SK-N-SH (cell line): ENCODE results near the gene LIN7C. TPM values are rescaled to one million over a fixed set of nuclear protein-coding genes. Genes with fewer than 3 reads are reported as not detected.

ENCODE experiments used
- CTCF ChIA-PET: fragments of 300-600, 350-600 bp; formaldehyde crosslinking; extraction: SDS; loops from one replicate; lab custom pipeline; 2021; lab: Yijun Ruan, JAX
- POLR2A ChIA-PET: fragments of 350-600 bp; sonication (Branson Sonifier 250); formaldehyde crosslinking; extraction: SDS; loops from one replicate; lab custom pipeline; 2020; ENCODE audit warnings: antibody characterized with exemption, inconsistent platforms; lab: Yijun Ruan, JAX
- DNase-seq: peaks from one replicate; pipeline ENCODE4 v3.0.0; 2012
- H2AFZ ChIP-seq: fragments of 200-600 bp; sonication (generic); 2 replicates; pipeline ENCODE4 v1.8.1; 2016; ENCODE audit warnings: antibody characterized with exemption, mild to moderate bottlenecking, low read depth
- H3F3A ChIP-seq: fragments of 200-600 bp; sonication (generic); replicated peaks from 2 replicates; pipeline ENCODE3; 2016; ENCODE audit warnings: antibody characterized with exemption, mild to moderate bottlenecking; ENCODE audit not compliant: insufficient read depth
- H3K27ac ChIP-seq, 2 experiments: fragments of 200-500 bp in 1 of 2; fragments of 200-600 bp in 1 of 2; sonication (Bioruptor generic) in 1 of 2; sonication (generic), shearing (Covaris generic) in 1 of 2; 2 replicates each; pipeline versions ENCODE4 v1.5.1 to v1.6.1; 2014 to 2016; ENCODE audit warnings: low read depth in 2 of 2, inconsistent platforms in 1 of 2, low read length in 1 of 2, mild to moderate bottlenecking in 1 of 2, mixed read lengths in 1 of 2
- H3K27me3 ChIP-seq: fragments of 200-600 bp; sonication (generic), shearing (Covaris generic); 2 replicates; pipeline ENCODE4 v1.6.1; 2016; ENCODE audit warnings: mixed run types; ENCODE audit not compliant: insufficient read depth
- H3K36me3 ChIP-seq, 2 experiments: fragments of 200-500 bp in 1 of 2; fragments of 200-600 bp in 1 of 2; sonication (Bioruptor generic) in 1 of 2; sonication (generic) in 1 of 2; replicated peaks in 1 of 2; 2 replicates each; pipeline versions ENCODE3 to v1.5.1; 2014 to 2016; ENCODE audit warnings: low read length in 1 of 2, mild to moderate bottlenecking in 1 of 2; ENCODE audit not compliant: insufficient read depth in 2 of 2, control insufficient read depth in 1 of 2
- H3K4me1 ChIP-seq, 2 experiments: fragments of 200-500 bp in 1 of 2; fragments of 200-600 bp in 1 of 2; sonication (Bioruptor generic) in 1 of 2; sonication (generic), shearing (Covaris generic) in 1 of 2; 2 replicates each; pipeline versions ENCODE4 v1.5.1 to v1.6.1; 2014 to 2016; ENCODE audit warnings: low read depth in 1 of 2, low read length in 1 of 2, mixed run types in 1 of 2; ENCODE audit not compliant: insufficient read depth in 2 of 2, control insufficient read depth in 1 of 2
- H3K4me2 ChIP-seq: fragments of 200-600 bp; sonication (generic), shearing (Covaris generic); 2 replicates; pipeline ENCODE4 v1.6.1; 2017; ENCODE audit warnings: mixed run types
- H3K4me3 ChIP-seq, 2 experiments: fragments of 200-500 bp in 1 of 2; fragments of 200-600 bp in 1 of 2; sonication (Bioruptor generic) in 1 of 2; sonication (generic), shearing (Covaris generic) in 1 of 2; 2 replicates each; pipeline versions ENCODE4 v1.5.1 to v1.8.1; 2014 to 2016; ENCODE audit warnings: low read depth in 2 of 2, inconsistent platforms in 1 of 2, low read length in 1 of 2, mild to moderate bottlenecking in 1 of 2, mixed read lengths in 1 of 2, moderate library complexity in 1 of 2
- H3K79me2 ChIP-seq: fragments of 200-600 bp; sonication (generic); 2 replicates; pipeline ENCODE4 v1.8.1; 2017; ENCODE audit warnings: mild to moderate bottlenecking; ENCODE audit not compliant: insufficient read depth
- H3K9ac ChIP-seq: fragments of 200-600 bp; sonication (generic); 2 replicates; pipeline ENCODE4 v1.6.1; 2017; ENCODE audit warnings: mixed run types
- H3K9me2 ChIP-seq: fragments of 200-600 bp; sonication (generic); 2 replicates; pipeline ENCODE4 v1.6.1; 2017; ENCODE audit warnings: mixed run types
- H3K9me3 ChIP-seq: fragments of 200-600 bp; sonication (generic); 2 replicates; pipeline ENCODE4 v1.6.1; 2017; ENCODE audit warnings: mixed run types, mild to moderate bottlenecking, moderate library complexity
- H4K20me1 ChIP-seq: fragments of 200-600 bp; sonication (generic); 2 replicates; pipeline ENCODE4 v1.6.1; 2017; ENCODE audit warnings: mild to moderate bottlenecking, mixed run types; ENCODE audit not compliant: insufficient read depth
- CHD2 ChIP-seq: fragments of 150-350 bp; IDR thresholded peaks from 2 replicates; pipeline ENCODE4 v1.6.1; 2018; ENCODE audit warnings: low read length; ENCODE audit not compliant: partially characterized antibody
- ELF1 ChIP-seq: IDR thresholded peaks from 2 replicates; pipeline ENCODE4 v1.4.0; 2012
- EP300 ChIP-seq, 2 experiments: IDR thresholded peaks; 2 replicates each; pipeline versions ENCODE4 v1.4.0 to v1.6.1; 2012; ENCODE audit warnings: borderline replicate concordance in 1 of 2, low read depth in 1 of 2, low read length in 1 of 2
- FOSL2 ChIP-seq: IDR thresholded peaks from 2 replicates; pipeline ENCODE4 v1.4.0; 2012; ENCODE audit warnings: low read depth, mild to moderate bottlenecking, moderate library complexity, borderline replicate concordance
- FOXJ3 ChIP-seq: sonication (generic); formaldehyde crosslinking; IDR thresholded peaks from 2 replicates; pipeline ENCODE4 v1.5.1; 2020; ENCODE audit warnings: mild to moderate bottlenecking, missing genetic modification reagents
- FOXM1 ChIP-seq: IDR thresholded peaks from 2 replicates; pipeline ENCODE4 v1.4.0; 2012; ENCODE audit warnings: low read depth, mild to moderate bottlenecking
- GABPA ChIP-seq: IDR thresholded peaks from 2 replicates; pipeline ENCODE4 v1.4.0; 2012; ENCODE audit warnings: low read depth, mild to moderate bottlenecking
- GATA2 ChIP-seq: sonication (generic); formaldehyde crosslinking; IDR thresholded peaks from 2 replicates; pipeline ENCODE4 v1.5.0; 2020; ENCODE audit warnings: mild to moderate bottlenecking, missing genetic modification reagents
- IRF3 ChIP-seq: fragments of 150-350 bp; IDR thresholded peaks from 2 replicates; pipeline ENCODE4 v1.6.1; 2016; ENCODE audit warnings: mild to moderate bottlenecking, low read depth, low read length
- JUND ChIP-seq: IDR thresholded peaks from 2 replicates; pipeline ENCODE4 v1.4.0; 2012
- MEF2A ChIP-seq: IDR thresholded peaks from 2 replicates; pipeline ENCODE4 v1.4.0; 2012; ENCODE audit warnings: low read depth, borderline replicate concordance
- NFIC ChIP-seq: IDR thresholded peaks from 2 replicates; pipeline ENCODE4 v1.4.0; 2012; ENCODE audit warnings: borderline replicate concordance
- NRF1 ChIP-seq: IDR thresholded peaks from 2 replicates; pipeline ENCODE4 v1.6.1; 2012; ENCODE audit warnings: low read depth, mild to moderate bottlenecking, low read length
- PBX3 ChIP-seq: IDR thresholded peaks from 2 replicates; pipeline ENCODE4; 2012
- POLR2AphosphoS5 ChIP-seq: IDR thresholded peaks from 2 replicates; pipeline ENCODE4 v1.6.1; 2012; ENCODE audit warnings: low read depth, low read length
- RCOR1 ChIP-seq: fragments of 150-350 bp; IDR thresholded peaks from 2 replicates; pipeline ENCODE4 v1.6.1; 2017; ENCODE audit warnings: antibody characterized with exemption, low read length
- RFX5 ChIP-seq: IDR thresholded peaks from 2 replicates; pipeline ENCODE4 v1.6.1; 2012; ENCODE audit warnings: mild to moderate bottlenecking, improper control_type of control experiment, low read length
- RXRA ChIP-seq: IDR thresholded peaks from 2 replicates; pipeline ENCODE4 v1.4.0; 2012; ENCODE audit warnings: low read depth, mild to moderate bottlenecking, borderline replicate concordance
- SMC3 ChIP-seq: IDR thresholded peaks from 2 replicates; pipeline ENCODE4 v1.6.1; 2012; ENCODE audit warnings: low read depth, low read length, improper control_type of control experiment
- TAF1 ChIP-seq: IDR thresholded peaks from 2 replicates; pipeline ENCODE4 v1.6.1; 2012; ENCODE audit warnings: low read depth, mild to moderate bottlenecking, low read length, moderate library complexity, borderline replicate concordance
- TEAD4 ChIP-seq: IDR thresholded peaks from 2 replicates; pipeline ENCODE4 v1.4.0; 2012; ENCODE audit warnings: mild to moderate bottlenecking, borderline replicate concordance; ENCODE audit not compliant: insufficient read depth
- USF1 ChIP-seq: IDR thresholded peaks from 2 replicates; pipeline ENCODE4 v1.4.0; 2012; ENCODE audit warnings: low read depth, borderline replicate concordance
- YY1 ChIP-seq: IDR thresholded peaks from 2 replicates; pipeline ENCODE4 v1.4.0; 2012; ENCODE audit warnings: low read depth, mild to moderate bottlenecking
- WGBS: methylation state at CpG from one replicate; pipeline ENCODE4 v1.1.6; 2017; ENCODE audit warnings: low lambda C conversion rate; 5-methylcytosine and 5-hydroxymethylcytosine counted together
- polyA plus RNA-seq, 3 experiments: library from polyadenylated mRNA; depleted of rRNA; stranded (reverse); fragments of >200 nt; gene quantifications; 2 replicates each; pipeline ENCODE4 v1.2.3, GENCODE V29; 2012

The LIN7C gene
- polyA plus RNA-seq, 1 of the 3 experiments (the other 2 are of a cell fraction): 7.3 TPM

GRCh38 chr11:27460158-27460978, 46.2 kb downstream of the LIN7C start:
- Histone ChIP-seq H3K4me3 (no peak overlapping the region), H3K4me1 (peaks cover 2 to 51% of the 10 kb centered on the region in 2 experiments; a peak in 3 of 4 replicates), H3F3A (peaks cover 15% of the 10 kb centered on the region), H3K27ac (no peak overlapping the region), H3K9me3 (no peaks in the 10 kb centered on the region), H2AFZ (no peak overlapping the region), H3K9me2 (no peaks in the 10 kb centered on the region), H3K9ac (no peak overlapping the region), H3K27me3 (no peaks in the 10 kb centered on the region), H3K4me2 (no peak overlapping the region), H3K79me2 (peaks cover 18% of the 10 kb centered on the region), H4K20me1 (no peaks in the 10 kb centered on the region), H3K36me3 (no peaks in the 10 kb centered on the region)
- ChIA-PET POLR2A (no interaction called here), CTCF (interaction anchor here (0.7 to 3.2 kb wide), 3 partner anchors 26 to 480 kb away, joined by 3 to 9 read pairs (median 3); no protein-coding TSS in a partner anchor)
- TF ChIP-seq IRF3 (no peak), YY1 (no peak), FOSL2 (no peak), RCOR1 (no peak), MEF2A (no peak), JUND (no peak), EP300 (IDR thresholded peaks at IDR 0.05; ENCODE audit: borderline replicate concordance in 1 of 2, low read depth in 1 of 2, low read length in 1 of 2) (no peak), CHD2 (no peak), NRF1 (no peak), TEAD4 (no peak), GABPA (no peak), FOXM1 (no peak), POLR2AphosphoS5 (no peak), RXRA (no peak), GATA2 (no peak)
- no peak for DNase-seq
- WGBS: 83% methylated on average over 5 of the region's 5 CpGs

- no peaks in the 10 kb centered on the region for H3K27me3 ChIP-seq
- H3K4me3 ChIP-seq: no peak overlapping the region
- no peak overlapping the region for H3K27ac ChIP-seq
- H3K4me2 ChIP-seq: no peak overlapping the region
- H3K79me2 ChIP-seq: peaks cover 28% of the 10 kb centered on the region
- no peaks in the 10 kb centered on the region for H3K9me3 ChIP-seq
- no peak overlapping the region for H3K9ac ChIP-seq
- no peaks in the 10 kb centered on the region for H4K20me1 ChIP-seq
- peaks cover 15% of the 10 kb centered on the region for H3F3A ChIP-seq
- no peaks in the 10 kb centered on the region for H3K36me3 ChIP-seq
- ChIA-PET CTCF (interaction anchor here (1.1 to 1.3 kb wide), 2 partner anchors 9 to 163 kb away, joined by 3 read pairs; no protein-coding TSS in a partner anchor), POLR2A (no interaction called here)
- DNase-seq: no peak
- H2AFZ ChIP-seq: no peak overlapping the region
- WGBS: 77% methylated on average over 6 of the region's 6 CpGs
- H3K4me1 ChIP-seq: peaks cover 2 to 39% of the 10 kb centered on the region in 2 experiments; a peak in 3 of 4 replicates
- no peaks in the 10 kb centered on the region for H3K9me2 ChIP-seq
- TF ChIP-seq NRF1 (no peak), FOXJ3 (CRISPR knock-in tag) (no peak), RFX5 (no peak), SMC3 (no peak), FOXM1 (no peak), TAF1 (no peak), PBX3 (no peak; the same call in 1 of the 2 replicates), IRF3 (no peak), ELF1 (no peak), CHD2 (no peak), USF1 (no peak), RXRA (no peak), NFIC (no peak), RCOR1 (no peak), GATA2 (no peak)
Observed at GRCh38 chr11:27459191-27459590, 47.4 kb downstream of the LIN7C start.
